Coronary artery (tissue), 2 donors: ENCODE data around the gene FBXO17.

Experiments
- DNase-seq: peaks from one replicate; pipeline ENCODE4 v3.0.0-alpha.2; 2017; ENCODE audit warnings: low spot score
- H3K27ac ChIP-seq, 2 donors: fragments of 200-600 bp; sonication (generic); one replicate each; pipeline ENCODE4 v1.5.1; 2016 to 2019
- H3K4me3 ChIP-seq: fragments of 200-600 bp; sonication (generic); 2 replicates; pipeline ENCODE4 v1.5.1; 2016; ENCODE audit warnings: mild to moderate bottlenecking, moderate library complexity
- TF ChIP-seq, protein P1 (sequence below): fragments of 200-600 bp; sonication (generic); IDR thresholded peaks from one replicate; pipeline ENCODE4 v1.5.1; 2019; ENCODE audit warnings: antibody characterized with exemption

Gene FBXO17

DNA sequence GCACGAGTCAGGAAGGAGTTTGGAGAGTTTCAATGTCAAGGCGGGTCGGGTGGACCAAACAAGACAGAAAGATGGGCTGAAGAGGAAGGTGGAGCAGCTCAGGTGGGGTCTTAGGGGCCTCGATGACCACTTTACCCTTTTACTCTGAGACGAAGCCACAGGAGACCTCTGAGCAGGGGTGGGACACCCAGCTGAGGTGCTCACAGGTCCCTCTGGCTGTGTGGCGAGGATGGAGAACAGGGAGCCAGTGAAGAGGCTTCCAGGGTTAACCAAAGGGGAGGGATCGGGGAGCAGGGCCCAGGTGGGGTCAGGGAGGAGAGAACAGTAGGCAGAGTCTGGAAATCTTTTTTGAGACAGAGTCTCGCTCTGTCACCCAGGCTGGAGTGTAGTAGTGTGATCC, 61.6 kb downstream of the FBXO17 start:
- Histone ChIP-seq H3K4me3 (no peak overlapping the region), H3K27ac (no peak overlapping the region)
- no peak for DNase-seq
- TF ChIP-seq, protein P1, sequence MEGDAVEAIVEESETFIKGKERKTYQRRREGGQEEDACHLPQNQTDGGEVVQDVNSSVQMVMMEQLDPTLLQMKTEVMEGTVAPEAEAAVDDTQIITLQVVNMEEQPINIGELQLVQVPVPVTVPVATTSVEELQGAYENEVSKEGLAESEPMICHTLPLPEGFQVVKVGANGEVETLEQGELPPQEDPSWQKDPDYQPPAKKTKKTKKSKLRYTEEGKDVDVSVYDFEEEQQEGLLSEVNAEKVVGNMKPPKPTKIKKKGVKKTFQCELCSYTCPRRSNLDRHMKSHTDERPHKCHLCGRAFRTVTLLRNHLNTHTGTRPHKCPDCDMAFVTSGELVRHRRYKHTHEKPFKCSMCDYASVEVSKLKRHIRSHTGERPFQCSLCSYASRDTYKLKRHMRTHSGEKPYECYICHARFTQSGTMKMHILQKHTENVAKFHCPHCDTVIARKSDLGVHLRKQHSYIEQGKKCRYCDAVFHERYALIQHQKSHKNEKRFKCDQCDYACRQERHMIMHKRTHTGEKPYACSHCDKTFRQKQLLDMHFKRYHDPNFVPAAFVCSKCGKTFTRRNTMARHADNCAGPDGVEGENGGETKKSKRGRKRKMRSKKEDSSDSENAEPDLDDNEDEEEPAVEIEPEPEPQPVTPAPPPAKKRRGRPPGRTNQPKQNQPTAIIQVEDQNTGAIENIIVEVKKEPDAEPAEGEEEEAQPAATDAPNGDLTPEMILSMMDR, result no peak

DNA sequence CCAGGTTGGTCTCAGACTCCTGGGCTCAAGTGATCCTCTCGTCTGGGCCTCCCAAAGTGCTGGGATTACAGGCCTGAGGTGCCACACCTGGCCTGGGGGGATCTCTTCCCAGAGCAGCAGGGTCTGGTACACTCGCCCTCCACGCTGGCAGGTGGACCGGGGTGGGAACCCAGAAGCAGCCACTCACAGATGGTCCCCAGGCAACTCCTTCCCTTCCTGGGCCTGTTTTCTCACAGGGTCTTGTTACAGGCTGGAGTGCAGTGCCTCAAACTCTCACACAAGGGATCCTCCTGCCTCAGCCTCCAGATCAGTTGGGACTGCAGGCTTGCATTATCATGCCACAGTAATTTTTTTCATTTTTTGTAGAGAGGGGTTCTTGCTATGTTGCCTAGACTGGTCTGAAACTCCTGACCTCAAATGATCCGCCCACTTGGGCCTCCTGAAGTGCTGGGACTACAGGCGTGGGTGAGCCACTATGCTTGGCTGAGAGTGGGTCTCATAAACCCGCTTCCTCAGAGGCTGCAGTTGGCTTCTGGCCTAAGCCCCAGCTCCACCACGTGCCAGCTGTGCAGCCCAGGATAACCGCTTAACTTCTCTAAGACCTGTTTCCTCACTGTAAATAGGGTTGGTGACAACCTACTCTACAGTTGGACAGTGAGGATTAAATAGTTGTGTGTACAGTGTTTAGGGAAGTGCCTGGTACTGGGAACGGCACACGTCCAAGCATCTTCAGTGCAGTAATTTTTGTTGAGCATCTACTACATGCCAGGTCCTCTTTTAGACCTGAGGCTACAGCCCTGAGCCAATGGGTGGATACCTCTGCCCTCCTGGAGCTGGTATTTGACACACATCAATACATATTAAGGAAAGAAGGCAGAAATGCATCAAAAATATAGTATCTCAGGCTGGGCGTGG, 62.7 kb downstream of the FBXO17 start:
- H3K27ac ChIP-seq, result no peak overlapping the region
- H3K4me3 ChIP-seq, result no peak overlapping the region
- TF ChIP-seq, protein P1, result no peak
- no peak for DNase-seq

DNA sequence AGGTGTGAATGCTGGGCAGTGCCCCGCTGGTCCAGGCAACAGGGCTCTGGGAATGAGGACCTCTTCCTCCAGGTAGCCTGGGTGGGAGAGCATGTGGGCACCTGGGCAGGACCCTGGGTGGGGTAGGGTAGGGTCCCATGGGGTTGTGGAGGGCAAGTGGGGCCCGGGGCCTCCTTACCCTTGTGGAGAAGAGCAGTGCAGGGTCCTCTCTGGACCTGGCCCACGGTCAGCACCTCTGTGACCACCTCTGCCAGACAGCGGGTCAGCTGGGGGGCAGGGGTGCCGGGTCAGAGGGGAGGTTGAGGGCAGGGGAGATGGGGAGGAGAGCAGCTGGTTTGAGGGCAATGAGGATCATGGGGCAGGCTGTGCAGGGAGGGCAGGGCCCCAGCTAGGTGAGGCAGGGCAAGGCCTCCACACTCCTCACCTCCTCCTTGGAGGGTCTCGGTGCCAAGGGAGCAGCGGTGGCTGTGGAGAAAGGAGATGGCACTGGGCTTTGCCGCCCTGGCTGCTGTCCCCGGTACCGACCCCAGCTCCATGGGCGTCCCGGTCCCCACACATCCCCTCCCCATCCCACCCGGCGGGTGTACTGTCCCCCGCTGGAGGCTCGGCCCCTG, 64.0 kb downstream of the FBXO17 start:
- TF ChIP-seq, protein P1, result no peak
- Histone ChIP-seq H3K4me3 (no peak overlapping the region), H3K27ac (no peak overlapping the region)
- no peak for DNase-seq

DNA sequence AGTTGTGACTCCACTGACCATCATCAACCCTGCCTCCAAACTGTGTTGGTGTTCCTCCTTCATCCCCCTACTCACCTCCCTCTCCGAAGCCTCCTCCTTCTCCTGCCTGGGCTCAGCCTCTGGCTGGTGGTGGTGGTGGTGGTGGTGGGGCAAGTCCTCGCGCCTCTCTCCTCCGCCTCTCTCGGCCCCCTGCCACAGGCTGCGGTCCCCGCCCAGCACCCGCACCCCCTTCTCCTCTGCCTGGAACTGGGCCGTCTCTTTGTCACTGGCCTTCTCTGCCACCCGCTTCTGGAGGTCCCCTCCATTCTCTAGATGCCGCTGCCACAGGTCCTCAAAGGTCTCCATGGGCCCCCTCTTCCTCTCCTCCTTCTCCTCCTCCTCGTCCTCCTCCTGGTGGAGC, 65.1 kb downstream of the FBXO17 start:
- no peak for DNase-seq
- H3K4me3 ChIP-seq, result no peak overlapping the region
- TF ChIP-seq, protein P1, result no peak

DNA sequence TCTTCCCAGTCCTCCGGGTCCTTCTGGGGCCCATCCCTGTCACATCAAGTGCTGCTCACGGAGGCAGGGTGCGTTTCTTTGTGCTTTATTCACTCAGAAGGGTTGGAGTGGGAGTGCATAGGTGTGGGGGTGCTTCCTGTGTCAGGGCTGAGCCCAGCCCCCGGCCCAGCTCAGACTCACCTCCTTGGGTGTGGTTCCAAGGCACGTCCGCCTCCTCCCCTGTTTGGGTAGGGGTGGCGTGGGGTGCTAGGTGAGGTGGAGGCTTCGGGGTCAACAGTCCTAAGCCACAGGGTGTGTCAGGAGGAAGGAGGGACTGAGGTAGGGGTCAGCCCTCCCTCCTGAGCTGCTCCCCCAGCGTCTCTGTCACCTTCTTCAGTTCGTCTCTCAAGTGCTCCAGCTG, 66.6 kb downstream of the FBXO17 start:
- TF ChIP-seq, protein P1, result no peak
- H3K4me3 ChIP-seq, result no peak overlapping the region
- no peak overlapping the region for H3K27ac ChIP-seq
- no peak for DNase-seq

More for the DNA sequence above, 65.1 kb downstream of the FBXO17 start:
- no peak overlapping the region for H3K27ac ChIP-seq

DNA sequence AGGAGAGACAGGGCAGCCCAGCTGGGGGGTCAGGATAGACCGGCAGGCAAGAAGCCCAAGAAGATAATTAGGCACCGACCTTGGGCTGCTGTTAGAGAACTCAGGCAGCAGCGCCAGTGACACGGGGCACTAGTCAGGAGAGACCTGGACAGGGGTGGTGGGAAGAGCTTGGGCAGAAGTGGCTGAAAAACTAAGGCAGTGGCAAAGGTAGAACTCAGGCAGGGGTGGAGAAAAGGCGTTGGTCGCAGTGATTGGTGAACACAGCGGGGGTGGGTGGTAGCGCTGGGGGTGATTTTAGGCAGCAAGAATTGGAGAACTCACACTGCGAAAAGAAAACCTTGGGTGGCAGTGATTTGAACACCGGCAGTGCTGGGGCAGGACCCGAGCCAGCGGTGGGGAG, 67.9 kb downstream of the FBXO17 start:
- TF ChIP-seq, protein P1, result no peak
- no peak for DNase-seq
- H3K4me3 ChIP-seq, result no peak overlapping the region
- no peak overlapping the region for H3K27ac ChIP-seq
